Retinal pigment epithelial cell (primary cell): ENCODE results near the gene TEX29.

Experiments used
- DNase-seq: peaks from one replicate; pipeline ENCODE4 v3.0.0-alpha.2; 2010; ENCODE audit warnings: low read depth
- H3K4me3 ChIP-seq: 2 replicates; pipeline ENCODE4 v1.5.1; 2011; ENCODE audit warnings: mild to moderate bottlenecking, low read length, control low read depth, moderate library complexity
- CTCF ChIP-seq: conservative IDR thresholded peaks from 2 replicates; pipeline ENCODE4 v1.5.1; 2011; ENCODE audit warnings: low read depth, low read length, control low read depth, inconsistent platforms

Gene TEX29

GRCh38 chr13:111314852-111315251, 5.6 kb upstream of the TEX29 start:
- no peak for TF ChIP-seq CTCF
- no peak overlapping the region for H3K4me3 ChIP-seq
- no peak for DNase-seq

- no peak overlapping the region for H3K4me3 ChIP-seq
- DNase-seq = no peak
- TF ChIP-seq CTCF = no peak
Measured at GRCh38 chr13:111315347-111315995, 5.0 kb upstream of the TEX29 start.

GRCh38 chr13:111316161-111316730, 4.2 kb upstream of the TEX29 start:
- no peak overlapping the region for H3K4me3 ChIP-seq
- DNase-seq = no peak
- TF ChIP-seq CTCF = no peak

- no peak for DNase-seq
- TF ChIP-seq CTCF = no peak
- H3K4me3 ChIP-seq = no peak overlapping the region
Measured at GRCh38 chr13:111317042-111317550, 3.3 kb upstream of the TEX29 start.

- no peak overlapping the region for H3K4me3 ChIP-seq
- DNase-seq = no peak
- TF ChIP-seq CTCF = no peak
Measured at GRCh38 chr13:111317571-111318345, 2.7 kb upstream of the TEX29 start.

- no peak overlapping the region for H3K4me3 ChIP-seq
- no peak for TF ChIP-seq CTCF
- no peak for DNase-seq
Measured at GRCh38 chr13:111318386-111318785, 2.1 kb upstream of the TEX29 start.
